NK-92 (cell line): Measurements from ENCODE around the gene KRT80.

ENCODE experiments used
- DNase-seq: peaks from one replicate; lab custom pipeline; 2025; ENCODE audit not compliant: unreplicated experiment; lab: John Stamatoyannopoulos, UW

The KRT80 gene

DNA sequence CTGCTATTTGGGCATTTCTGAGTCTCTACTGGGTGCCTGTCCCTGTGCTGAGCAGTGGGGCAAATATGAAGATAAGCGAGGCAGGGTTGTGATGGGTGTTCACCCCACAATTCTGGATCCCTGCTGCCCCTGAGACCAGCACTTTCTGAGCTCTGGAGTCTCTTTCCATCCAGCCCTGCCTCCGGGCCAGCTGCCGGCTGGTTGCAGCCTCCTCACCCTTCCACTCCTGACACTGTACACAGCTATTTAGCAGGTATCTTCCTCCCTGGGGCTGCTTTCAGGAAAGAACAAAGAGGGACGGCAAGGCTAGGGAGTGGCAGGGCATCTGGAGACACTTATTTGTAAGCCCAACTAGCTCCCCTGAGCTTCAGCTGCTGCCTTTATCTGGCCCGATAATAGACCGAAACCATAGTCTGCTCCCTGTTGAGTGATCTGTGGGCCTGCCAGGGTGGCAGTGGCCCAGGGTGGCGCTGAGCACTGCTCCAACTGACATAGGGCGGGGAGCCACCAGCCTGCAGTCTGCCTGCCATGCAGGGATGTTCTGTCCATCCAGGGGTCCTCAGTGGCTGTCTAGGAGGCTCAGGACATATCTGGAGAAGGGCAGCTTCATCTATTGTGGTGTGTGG is 7.6 kb upstream of the KRT80 start:
- DNase-seq: no peak

DNA sequence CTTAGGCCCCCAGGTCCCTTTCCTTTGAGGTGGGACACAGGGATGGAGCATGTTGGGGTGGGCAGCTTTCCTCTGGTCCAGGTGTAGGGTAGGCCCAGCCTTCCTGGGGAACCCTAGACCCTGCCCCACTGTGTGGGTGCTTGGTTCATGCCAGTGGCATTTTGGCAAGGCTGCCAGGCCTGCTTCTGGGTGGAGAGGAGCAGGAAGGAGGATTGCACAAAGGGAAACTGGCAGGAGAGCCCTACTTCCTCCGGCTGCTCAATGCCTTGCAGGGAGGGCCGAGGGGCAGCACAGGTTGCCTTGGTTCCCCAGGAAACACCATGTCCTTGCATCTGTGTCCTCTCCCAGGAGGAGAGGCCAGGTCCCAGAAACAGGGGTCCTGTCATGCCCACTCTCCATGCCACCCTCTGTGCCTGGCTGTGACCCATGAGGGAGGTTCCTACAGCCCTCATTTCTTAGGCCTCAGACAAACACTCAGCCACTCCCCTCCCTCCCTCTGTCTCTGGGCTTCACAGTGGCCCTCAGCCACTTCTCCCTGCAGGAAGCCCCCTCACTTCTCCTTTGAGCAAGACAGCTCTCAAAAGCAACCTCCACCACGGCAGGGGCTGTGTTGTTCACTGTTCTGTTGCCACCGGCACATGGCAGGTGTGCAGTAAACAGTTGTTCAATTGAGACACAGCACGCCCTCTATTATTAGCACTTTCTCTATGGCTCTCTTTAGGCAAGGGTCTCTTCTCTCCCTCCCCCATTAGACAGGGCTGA is 6.8 kb upstream of the KRT80 start:
- no peak for DNase-seq

DNA sequence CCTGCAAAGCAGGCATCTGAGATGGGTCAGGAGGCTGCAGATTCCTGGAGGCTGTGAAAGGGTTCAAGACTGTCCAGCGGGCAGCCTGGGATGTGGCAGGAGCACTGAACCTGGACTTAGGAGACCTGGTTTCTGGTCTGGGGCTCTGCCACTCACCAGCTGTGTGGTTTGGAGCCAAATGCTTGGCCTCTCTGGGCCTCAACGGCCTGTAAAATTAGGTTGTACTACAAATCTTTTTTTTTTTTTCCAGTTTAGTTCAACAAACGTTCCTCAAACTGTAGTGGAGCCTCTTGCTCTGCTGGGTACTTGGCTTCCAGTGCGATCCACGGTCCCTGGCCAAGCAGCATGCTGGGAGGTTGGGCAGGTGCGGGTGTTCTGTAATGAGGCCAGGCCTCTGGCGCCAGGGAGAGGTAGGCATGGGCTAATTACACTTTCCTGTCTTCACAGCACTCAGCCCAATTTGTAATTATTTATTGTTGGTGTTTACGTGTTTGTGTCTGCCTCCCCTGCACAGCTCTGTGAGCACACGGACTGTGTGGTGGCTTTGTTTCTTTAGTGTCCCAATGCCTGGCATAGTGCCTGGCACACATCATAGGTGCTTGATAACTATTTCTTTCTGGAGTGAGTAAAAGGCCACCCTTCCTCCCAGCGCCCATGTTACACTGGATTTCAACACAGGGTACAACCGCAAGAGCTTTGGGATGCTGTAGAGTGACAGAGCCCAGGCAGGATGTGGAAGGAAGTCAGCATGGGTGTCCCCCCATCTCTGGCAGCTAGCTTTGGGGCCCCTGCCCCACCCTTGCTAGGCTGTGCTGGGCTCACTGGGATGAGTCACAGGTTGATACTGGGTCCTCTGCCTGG is 5.8 kb upstream of the KRT80 start:
- DNase-seq: no peak

DNA sequence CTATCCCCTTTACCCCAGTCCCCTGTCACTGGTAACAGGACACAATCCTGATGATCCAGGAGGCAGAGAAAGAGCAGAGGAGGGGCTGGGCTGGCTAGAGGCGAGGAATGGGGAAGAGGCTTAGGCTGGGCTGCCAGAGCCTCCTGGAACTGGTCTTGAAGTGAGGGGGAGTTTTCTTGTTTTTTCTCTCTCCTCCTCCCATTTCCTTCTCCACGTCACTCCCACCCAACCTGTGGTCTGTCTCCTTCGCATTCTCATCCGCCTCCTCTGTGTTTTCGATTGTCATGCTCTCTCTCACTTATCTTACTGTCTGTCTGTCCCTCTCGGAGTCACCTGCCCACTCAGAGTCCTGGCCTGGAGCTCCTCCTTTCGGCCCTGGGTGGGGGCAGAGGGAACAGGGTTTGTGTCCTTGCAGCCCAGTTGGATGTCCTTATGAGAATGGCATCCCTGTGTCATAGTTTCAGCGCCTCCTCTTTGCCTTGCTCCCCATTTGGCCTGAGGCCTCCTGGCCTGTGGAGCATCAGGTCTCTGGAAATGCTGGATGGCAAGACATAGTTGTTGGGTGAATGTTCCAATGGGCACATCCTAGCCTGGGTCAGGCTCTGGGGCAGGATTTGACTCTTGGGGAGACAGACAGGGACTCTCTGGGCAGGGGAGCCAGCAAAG is 3.4 kb upstream of the KRT80 start:
- DNase-seq: no peak

- DNase-seq: no peak
Measured at GRCh38 chr12:52193991-52194390, 2.2 kb upstream of the KRT80 start.

GRCh38 chr12:52193532-52193931 is 1.7 kb upstream of the KRT80 start:
- DNase-seq: no peak

- DNase-seq: no peak
Measured at GRCh38 chr12:52190860-52191729, 719 bp downstream of the KRT80 start.

- DNase-seq: no peak
Measured at GRCh38 chr12:52189376-52190174, 2.2 kb downstream of the KRT80 start.

GRCh38 chr12:52188658-52189057 is 3.2 kb downstream of the KRT80 start:
- no peak for DNase-seq

- no peak for DNase-seq
Measured at GRCh38 chr12:52187640-52188039, 4.2 kb downstream of the KRT80 start.

- DNase-seq: no peak
Measured at GRCh38 chr12:52187206-52187605, 4.6 kb downstream of the KRT80 start.

- DNase-seq: no peak
Measured at GRCh38 chr12:52186118-52186840, 5.5 kb downstream of the KRT80 start.

DNA sequence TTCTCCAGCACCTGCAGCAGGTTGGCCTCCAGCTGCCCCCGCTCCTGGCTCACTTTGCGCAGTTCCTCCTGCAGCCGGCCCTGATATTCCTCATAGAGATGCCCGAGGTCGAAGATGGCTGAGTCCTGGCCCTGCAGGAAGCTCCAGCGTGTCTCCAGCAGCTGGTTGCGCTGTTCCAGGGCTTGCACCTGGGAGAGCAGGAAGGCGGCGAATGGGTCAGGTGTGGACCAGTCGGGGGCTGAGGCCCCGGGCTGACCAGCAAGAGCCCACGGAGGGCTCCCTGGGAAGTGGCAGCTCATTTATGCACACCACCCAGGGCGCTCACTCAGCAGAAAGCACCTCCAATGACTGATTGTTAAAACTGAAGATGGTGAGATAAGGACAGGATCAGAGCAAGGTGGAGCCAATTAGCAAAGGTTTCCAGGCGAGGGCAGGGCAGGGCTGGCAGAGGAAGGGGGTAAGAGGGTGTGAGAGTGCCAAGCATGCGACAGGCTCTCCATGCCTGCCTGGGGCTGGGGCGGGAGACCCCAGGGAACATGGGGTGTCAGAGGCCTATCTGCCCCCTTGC is 6.3 kb downstream of the KRT80 start:
- DNase-seq: no peak

GRCh38 chr12:52184813-52185212 is 7.0 kb downstream of the KRT80 start:
- DNase-seq: no peak

DNA sequence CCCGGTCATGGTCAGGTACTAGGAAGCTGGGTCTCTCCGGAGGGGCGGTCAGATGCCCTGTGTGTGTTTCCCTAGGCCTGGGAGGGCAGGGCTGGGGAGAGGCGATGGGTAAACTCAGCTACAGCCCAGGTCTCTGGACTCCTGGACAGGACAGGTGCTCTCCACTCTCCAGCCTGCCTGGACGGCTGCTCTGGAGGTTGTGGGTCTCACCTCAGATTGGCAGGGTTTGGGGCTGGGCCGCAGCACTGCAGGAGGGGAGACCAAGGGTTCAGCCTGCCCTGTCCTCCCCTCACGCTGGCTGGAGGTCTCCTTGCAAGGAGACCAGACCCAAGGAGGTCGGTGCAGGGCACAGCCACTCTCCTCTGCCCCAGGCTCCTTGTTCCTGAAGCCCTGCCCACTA is 7.8 kb downstream of the KRT80 start:
- DNase-seq: no peak

DNA sequence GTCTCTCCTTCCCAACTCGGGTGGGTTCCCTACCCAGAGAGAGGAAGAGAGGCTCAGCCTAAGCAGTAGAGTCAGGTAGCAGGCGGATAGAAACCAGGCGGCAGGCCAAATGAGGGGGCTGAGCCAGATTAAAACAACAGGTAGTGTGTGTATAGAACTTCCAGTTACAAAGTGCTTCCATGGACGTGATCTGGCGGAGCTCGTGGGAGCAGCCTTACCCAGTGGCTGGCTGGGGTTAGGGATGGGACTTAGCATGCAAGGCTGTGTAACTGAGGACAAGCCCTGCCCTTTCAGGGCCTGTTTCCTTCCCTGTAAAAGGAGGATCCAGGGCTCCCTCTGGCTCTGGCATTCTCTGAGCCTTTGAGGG is 8.3 kb downstream of the KRT80 start:
- DNase-seq: no peak

- DNase-seq: no peak
Measured at GRCh38 chr12:52182898-52183543, 8.8 kb downstream of the KRT80 start.

GRCh38 chr12:52182384-52182783 is 9.4 kb downstream of the KRT80 start:
- no peak for DNase-seq
